ENCODE results near the gene MINDY4.

DNA sequence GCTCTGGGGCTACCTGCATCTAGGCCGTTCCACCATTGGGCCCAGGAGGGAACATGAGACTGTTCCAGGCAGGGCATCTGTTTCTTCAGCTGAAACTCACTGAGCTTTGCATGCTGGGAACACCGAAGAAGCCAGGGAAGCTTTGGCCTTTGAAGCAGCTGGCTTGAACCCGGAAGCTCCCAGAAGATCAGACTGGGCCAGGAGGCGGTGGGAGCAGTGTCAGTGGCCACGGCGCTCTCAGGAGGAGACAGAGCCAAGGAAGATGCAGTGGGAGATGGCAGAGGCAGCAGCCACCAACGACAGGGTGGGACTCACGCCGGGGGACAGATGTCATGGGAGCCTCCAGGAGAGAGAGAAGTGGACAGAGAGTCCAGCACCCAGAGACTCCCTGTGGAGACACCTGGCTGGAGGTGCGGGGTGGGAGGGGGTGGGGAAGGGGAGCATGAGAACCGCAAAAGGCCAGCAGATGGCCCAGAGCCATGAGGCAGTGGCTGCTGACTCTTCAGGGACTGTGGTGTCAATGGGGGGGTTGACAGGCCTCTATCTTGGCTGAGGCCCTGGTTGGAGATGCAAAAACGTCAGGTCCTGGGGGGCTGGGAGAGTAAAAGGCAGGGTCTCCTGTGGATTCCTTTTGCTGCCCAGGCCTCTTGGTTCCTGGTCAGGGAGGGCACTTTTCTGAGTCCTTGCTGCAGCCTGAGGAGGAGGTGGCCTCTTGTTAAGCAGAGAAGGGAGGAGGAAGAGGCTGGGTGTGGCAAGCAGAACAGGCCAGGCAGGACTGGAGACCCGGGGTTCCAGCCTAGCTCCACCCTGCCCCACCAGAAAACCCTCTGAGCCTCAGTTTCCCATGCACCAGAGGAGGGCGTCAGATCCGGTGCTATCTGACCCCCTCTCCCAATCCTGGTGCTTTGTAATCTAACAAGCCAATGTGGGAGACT is 134.1 kb downstream of the MINDY4 start:
- no peak for TF ChIP-seq POLR2AphosphoS5 (IDR thresholded peaks at IDR 0.05)
- no peak for TF ChIP-seq POLR2A (IDR thresholded peaks at IDR 0.05)
- TF ChIP-seq, protein P1, sequence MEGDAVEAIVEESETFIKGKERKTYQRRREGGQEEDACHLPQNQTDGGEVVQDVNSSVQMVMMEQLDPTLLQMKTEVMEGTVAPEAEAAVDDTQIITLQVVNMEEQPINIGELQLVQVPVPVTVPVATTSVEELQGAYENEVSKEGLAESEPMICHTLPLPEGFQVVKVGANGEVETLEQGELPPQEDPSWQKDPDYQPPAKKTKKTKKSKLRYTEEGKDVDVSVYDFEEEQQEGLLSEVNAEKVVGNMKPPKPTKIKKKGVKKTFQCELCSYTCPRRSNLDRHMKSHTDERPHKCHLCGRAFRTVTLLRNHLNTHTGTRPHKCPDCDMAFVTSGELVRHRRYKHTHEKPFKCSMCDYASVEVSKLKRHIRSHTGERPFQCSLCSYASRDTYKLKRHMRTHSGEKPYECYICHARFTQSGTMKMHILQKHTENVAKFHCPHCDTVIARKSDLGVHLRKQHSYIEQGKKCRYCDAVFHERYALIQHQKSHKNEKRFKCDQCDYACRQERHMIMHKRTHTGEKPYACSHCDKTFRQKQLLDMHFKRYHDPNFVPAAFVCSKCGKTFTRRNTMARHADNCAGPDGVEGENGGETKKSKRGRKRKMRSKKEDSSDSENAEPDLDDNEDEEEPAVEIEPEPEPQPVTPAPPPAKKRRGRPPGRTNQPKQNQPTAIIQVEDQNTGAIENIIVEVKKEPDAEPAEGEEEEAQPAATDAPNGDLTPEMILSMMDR (IDR thresholded peaks at IDR 0.05), result no peak
